Adrenal gland (tissue), 5 donors: ENCODE data around the gene PATJ.

Experiments
- POLR2A ChIP-seq, 2 donors: fragments of 450-650 bp; IDR thresholded peaks; one replicate each; pipeline ENCODE4 v1.6.1; 2017; ENCODE audit warnings: antibody characterized with exemption in 2 of 2, mild to moderate bottlenecking in 2 of 2, moderate library complexity in 1 of 2
- TF ChIP-seq, protein P1 (sequence below), 6 experiments: fragments of 450-650 bp in 4 of 6; fragments of 200-600 bp in 2 of 6; sonication (generic) in 1 of 6; IDR thresholded peaks; 1 replicate in 5 of 6; 2 replicates in 1 of 6; pipeline versions ENCODE4 v1.5.1 to v1.8.0; 2016 to 2021; ENCODE audit warnings: antibody characterized with exemption in 6 of 6, mild to moderate bottlenecking in 2 of 6, moderate library complexity in 1 of 6
- donor health status: DM: no; HTN: no; CAD: no.

DNA sequence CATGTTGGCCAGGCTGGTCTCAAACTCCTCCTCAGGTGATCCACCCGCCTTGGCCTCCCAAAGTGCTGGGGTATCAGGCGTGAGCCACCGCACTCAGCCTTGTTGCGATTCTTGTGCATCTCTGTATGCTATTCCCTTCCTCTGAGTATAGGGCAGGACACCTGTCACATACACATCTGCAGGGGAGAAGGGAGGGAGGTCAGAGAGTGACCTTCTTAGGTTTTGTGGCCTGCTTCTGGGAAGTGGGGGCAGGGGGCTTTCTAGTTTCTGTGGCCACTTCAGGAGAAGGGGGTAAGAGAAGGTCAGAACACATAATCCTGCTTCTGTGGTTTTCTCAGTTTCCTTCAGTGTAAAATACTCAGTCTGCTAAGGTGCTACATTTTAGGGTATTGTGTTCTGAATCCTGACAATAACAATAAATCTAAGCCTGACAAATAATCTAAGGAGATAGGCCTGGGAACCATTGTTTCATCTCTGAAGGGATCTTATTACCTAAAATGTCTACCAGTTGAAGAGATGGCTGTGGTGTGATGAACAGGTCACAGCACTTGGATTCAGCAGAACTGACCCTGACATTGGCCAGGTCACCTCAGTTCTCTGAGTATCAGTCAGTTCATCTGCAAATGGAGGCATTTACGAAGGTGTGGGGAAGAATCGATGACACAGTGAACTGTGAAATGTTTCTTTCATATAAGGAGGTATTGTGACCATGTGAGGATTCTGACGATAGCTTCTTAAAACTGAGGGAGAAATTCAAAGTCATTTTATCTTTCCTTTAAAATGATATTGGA is 239.8 kb downstream of the PATJ start:
- no peak for TF ChIP-seq POLR2A (IDR thresholded peaks at IDR 0.05)
- TF ChIP-seq, protein P1, sequence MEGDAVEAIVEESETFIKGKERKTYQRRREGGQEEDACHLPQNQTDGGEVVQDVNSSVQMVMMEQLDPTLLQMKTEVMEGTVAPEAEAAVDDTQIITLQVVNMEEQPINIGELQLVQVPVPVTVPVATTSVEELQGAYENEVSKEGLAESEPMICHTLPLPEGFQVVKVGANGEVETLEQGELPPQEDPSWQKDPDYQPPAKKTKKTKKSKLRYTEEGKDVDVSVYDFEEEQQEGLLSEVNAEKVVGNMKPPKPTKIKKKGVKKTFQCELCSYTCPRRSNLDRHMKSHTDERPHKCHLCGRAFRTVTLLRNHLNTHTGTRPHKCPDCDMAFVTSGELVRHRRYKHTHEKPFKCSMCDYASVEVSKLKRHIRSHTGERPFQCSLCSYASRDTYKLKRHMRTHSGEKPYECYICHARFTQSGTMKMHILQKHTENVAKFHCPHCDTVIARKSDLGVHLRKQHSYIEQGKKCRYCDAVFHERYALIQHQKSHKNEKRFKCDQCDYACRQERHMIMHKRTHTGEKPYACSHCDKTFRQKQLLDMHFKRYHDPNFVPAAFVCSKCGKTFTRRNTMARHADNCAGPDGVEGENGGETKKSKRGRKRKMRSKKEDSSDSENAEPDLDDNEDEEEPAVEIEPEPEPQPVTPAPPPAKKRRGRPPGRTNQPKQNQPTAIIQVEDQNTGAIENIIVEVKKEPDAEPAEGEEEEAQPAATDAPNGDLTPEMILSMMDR (IDR thresholded peaks at IDR 0.05): no peak
